ENCODE data around the gene GPR75. TPM values are rescaled to one million over a fixed set of nuclear protein-coding genes. Genes with fewer than 3 reads are reported as not detected.

GPR75 gene
- total RNA-seq, 1 donor from 2014 or later: 1.6 TPM

- DNase-seq (ENCODE audit: low read depth): no peak
- H3K36me3 ChIP-seq (ENCODE audit: control insufficient read depth, insufficient read depth, low read length): no peaks in the 10 kb centered on the region
- no peak for TF ChIP-seq CTCF (IDR thresholded peaks at IDR 0.05; ENCODE audit: insufficient read depth, low read length, poor library complexity, severe bottlenecking)
- no peaks in the 10 kb centered on the region for H3K27me3 ChIP-seq (ENCODE audit: control insufficient read depth, insufficient read depth, low read length)
- H3K4me3 ChIP-seq (ENCODE audit: low read depth, low read length): no peak overlapping the region
These were observed 48.2 kb downstream of the GPR75 start for GRCh38 chr2:53811601-53812000.

Other genes with a start within 250 kb of the GPR75 start
- 6.4 and 7.2 TPM in 2 replicates for gene CHAC2, start 92.2 kb downstream of the GPR75 start, total RNA-seq
- gene ASB3, start 73.0 kb downstream of the GPR75 start, total RNA-seq: 12.9 and 17.3 TPM in 2 replicates
- 51.9 and 54.8 TPM in 2 replicates for gene ERLEC1, start 72.9 kb downstream of the GPR75 start, total RNA-seq
- gene PSME4, start 111.0 kb upstream of the GPR75 start, total RNA-seq: 39.5 and 44.3 TPM in 2 replicates

Measured in kidney epithelial cell (primary cell).